Endodermal cell (in vitro differentiated cells): Measurements from ENCODE around the gene ZNF532. TPM values are rescaled to one million over a fixed set of nuclear protein-coding genes. Genes with fewer than 3 reads are reported as not detected.

Experiments used
- DNase-seq: peaks from one replicate; pipeline ENCODE4 v3.0.0-alpha.2; 2017
- H3K27ac ChIP-seq: 2 replicates; pipeline ENCODE4 v1.5.1; 2013; ENCODE audit warnings: mild to moderate bottlenecking, low read depth, low read length, moderate library complexity
- H3K27me3 ChIP-seq: 2 replicates; pipeline ENCODE4 v1.6.1; 2013; ENCODE audit warnings: mild to moderate bottlenecking, low read length, moderate library complexity; ENCODE audit not compliant: insufficient read depth, control insufficient read depth, poor library complexity, severe bottlenecking
- H3K36me3 ChIP-seq: 2 replicates; pipeline ENCODE4 v1.7.0; 2013; ENCODE audit warnings: mild to moderate bottlenecking, low read length, moderate library complexity; ENCODE audit not compliant: control insufficient read depth, insufficient read depth
- H3K4me1 ChIP-seq: one replicate; pipeline ENCODE4 v1.7.0; 2013; ENCODE audit warnings: low read length; ENCODE audit not compliant: control insufficient read depth, insufficient read depth
- H3K4me3 ChIP-seq: 2 replicates; pipeline ENCODE4 v1.5.1; 2013; ENCODE audit warnings: mild to moderate bottlenecking, low read length, moderate library complexity
- H3K9ac ChIP-seq: 2 replicates; pipeline ENCODE4 v1.6.1; 2013; ENCODE audit warnings: mild to moderate bottlenecking, low read length, moderate library complexity; ENCODE audit not compliant: poor library complexity, severe bottlenecking; ENCODE audit errors: extremely low read depth
- H3K9me3 ChIP-seq: 2 replicates; pipeline ENCODE4 v1.6.1; 2013; ENCODE audit warnings: mild to moderate bottlenecking, low read length, moderate library complexity; ENCODE audit not compliant: control insufficient read depth
- H3K27ac Mint-ChIP-seq: 2 replicates; pipeline ENCODE4 v1.8.0; 2020; ENCODE audit warnings: mixed read lengths
- H3K27me3 Mint-ChIP-seq: 2 replicates; pipeline ENCODE4 v1.8.0; 2021; ENCODE audit warnings: mild to moderate bottlenecking, mixed read lengths; ENCODE audit not compliant: insufficient read depth
- H3K36me3 Mint-ChIP-seq: 2 replicates; pipeline ENCODE4 v1.8.0; 2020; ENCODE audit warnings: low read depth, mixed read lengths
- H3K4me1 Mint-ChIP-seq: 2 replicates; pipeline ENCODE4 v1.8.0; 2020; ENCODE audit warnings: mixed read lengths
- H3K4me3 Mint-ChIP-seq: 2 replicates; pipeline ENCODE4 v1.8.0; 2020; ENCODE audit warnings: mild to moderate bottlenecking, moderate library complexity, mixed read lengths
- H3K9me3 Mint-ChIP-seq: 2 replicates; pipeline ENCODE4 v1.8.0; 2020; ENCODE audit warnings: mild to moderate bottlenecking, mixed read lengths
- WGBS, 2 experiments: methylation state at CpG; one replicate each; pipeline versions ENCODE4 v1.1.5 to v1.1.7; 2013; ENCODE audit warnings: missing lambda C conversion rate in 2 of 2, mixed read lengths in 1 of 2; ENCODE audit not compliant: insufficient coverage in 1 of 2, insufficient read length in 1 of 2; 5-methylcytosine and 5-hydroxymethylcytosine counted together
- total RNA-seq, 2 donors: library from RNA; stranded (reverse); fragmentation: NEBNext Ultra II Directional in 1 of 2; extraction: Animal tissue kit (Norgen Biotek cat#: 25700) in 1 of 2; gene quantifications; 2 replicates in 1 of 2; 3 replicates in 1 of 2; pipeline ENCODE4 v1.2.1, GENCODE V29; 2021
- TF ChIP-seq, protein P1 (sequence below): fragments of 200-600 bp; sonication (generic); conservative IDR thresholded peaks from 2 replicates; pipeline ENCODE4 v1.5.0; 2021; ENCODE audit warnings: antibody characterized with exemption, mild to moderate bottlenecking

Gene ZNF532
- total RNA-seq, 2 donors from 2014 or later = 138 to 207 TPM

DNA sequence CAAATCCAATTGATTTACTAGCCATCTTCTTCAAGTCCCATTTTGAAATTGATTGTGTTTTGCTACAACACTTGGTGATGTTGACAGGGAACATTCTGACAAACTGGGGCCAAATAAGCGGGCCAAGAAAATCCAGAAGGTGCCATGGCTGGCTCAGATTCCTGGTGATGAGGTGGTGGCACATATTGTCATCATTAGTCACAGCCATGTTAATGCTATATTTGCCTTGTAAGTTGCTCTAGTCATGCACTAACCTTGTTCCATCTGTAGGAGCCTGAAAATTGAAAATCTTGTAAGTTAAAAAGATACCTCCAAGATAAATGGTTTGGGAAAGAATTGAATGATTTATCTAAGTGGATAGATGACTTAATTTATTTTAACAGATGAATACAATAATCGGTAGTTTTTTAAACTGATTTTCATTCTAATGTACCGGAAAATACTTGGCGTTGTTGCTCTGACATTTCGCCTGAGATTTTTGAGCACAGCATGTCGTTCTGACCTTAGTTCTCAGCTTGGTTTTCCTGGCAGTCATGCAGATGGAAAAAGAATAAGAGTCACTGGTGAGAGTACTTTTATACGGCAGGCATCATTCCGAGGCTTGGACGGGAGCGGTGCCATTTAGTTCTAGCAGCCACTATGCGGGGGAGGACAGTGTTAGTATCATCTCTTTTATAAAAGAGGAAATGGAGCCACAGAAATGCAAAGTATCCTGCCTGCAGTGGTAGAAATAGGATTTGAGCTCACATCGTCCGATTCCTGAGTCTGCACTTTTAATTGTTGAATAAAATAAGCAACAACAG, 133.9 kb downstream of the ZNF532 start:
- Histone ChIP-seq H3K9me3 (peaks cover 15% of the 10 kb centered on the region), H3K4me1 (no peaks in the 10 kb centered on the region), H3K27ac (no peak overlapping the region), H3K36me3 (no peaks in the 10 kb centered on the region), H3K27me3 (no peaks in the 10 kb centered on the region), H3K4me3 (no peak overlapping the region), H3K9ac (no peak overlapping the region)
- peak; percentile 27 for DNase-seq
- Mint-ChIP-seq H3K9me3 (peaks cover 25% of the 10 kb centered on the region), H3K4me1 (peaks cover 13% of the 10 kb centered on the region), H3K27ac (no peak overlapping the region), H3K4me3 (no peak overlapping the region), H3K27me3 (no peaks in the 10 kb centered on the region), H3K36me3 (no peaks in the 10 kb centered on the region)
- 92% methylated on average over 13 of the region's 13 CpGs for WGBS, 2 experiments
- TF ChIP-seq, protein P1, sequence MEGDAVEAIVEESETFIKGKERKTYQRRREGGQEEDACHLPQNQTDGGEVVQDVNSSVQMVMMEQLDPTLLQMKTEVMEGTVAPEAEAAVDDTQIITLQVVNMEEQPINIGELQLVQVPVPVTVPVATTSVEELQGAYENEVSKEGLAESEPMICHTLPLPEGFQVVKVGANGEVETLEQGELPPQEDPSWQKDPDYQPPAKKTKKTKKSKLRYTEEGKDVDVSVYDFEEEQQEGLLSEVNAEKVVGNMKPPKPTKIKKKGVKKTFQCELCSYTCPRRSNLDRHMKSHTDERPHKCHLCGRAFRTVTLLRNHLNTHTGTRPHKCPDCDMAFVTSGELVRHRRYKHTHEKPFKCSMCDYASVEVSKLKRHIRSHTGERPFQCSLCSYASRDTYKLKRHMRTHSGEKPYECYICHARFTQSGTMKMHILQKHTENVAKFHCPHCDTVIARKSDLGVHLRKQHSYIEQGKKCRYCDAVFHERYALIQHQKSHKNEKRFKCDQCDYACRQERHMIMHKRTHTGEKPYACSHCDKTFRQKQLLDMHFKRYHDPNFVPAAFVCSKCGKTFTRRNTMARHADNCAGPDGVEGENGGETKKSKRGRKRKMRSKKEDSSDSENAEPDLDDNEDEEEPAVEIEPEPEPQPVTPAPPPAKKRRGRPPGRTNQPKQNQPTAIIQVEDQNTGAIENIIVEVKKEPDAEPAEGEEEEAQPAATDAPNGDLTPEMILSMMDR = no peak

DNA sequence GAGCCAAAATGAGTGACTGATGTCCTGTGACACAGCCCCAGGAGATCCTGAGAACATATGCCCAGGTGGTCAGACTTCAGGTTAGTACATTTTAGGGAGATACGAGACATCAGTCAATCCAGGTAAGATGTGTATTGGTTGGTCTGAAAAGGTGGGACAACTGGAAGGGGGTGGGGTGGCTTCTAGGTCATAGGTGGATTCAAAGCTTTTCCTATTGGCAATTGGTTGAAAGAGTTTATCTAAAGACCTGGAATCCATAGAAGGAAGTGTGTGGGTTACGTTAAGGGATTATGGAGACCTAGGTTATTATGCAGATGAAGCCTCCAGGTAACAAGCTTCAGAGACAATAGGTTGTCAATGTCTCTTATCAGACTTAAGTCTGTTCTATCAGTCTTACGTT, 136.5 kb downstream of the ZNF532 start:
- H3K4me1 Mint-ChIP-seq = peaks cover 20% of the 10 kb centered on the region
- peaks cover 9% of the 10 kb centered on the region for H3K4me1 ChIP-seq
- WGBS, 2 experiments = 48 to 55% methylated on average over 3 of the region's 3 CpGs

DNA sequence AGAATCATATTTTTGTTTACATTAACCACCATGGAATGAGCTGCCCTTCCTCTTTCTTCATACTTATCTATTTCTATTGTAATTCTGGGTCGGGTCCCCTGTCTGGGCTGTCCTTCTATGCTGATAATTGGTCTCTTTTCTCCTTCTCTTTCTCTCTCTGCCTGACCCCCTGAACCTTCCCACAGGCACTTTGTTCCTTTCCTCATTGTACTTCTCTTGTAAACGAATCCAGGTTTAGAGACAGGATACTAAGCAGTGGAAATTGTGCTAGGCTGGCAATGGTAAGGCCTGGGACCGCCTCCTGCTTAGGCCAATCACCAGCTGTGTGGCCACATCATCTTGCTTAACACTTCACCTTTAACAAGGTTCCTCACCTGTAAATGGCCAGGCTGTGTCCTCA, 137.0 kb downstream of the ZNF532 start:
- Histone ChIP-seq H3K9me3 (peaks cover 26% of the 10 kb centered on the region), H3K27ac (no peak overlapping the region), H3K4me1 (peaks cover 9% of the 10 kb centered on the region), H3K4me3 (peak overlapping the region; percentile 27), H3K36me3 (no peaks in the 10 kb centered on the region), H3K9ac (no peak overlapping the region), H3K27me3 (no peaks in the 10 kb centered on the region)
- H3K27ac Mint-ChIP-seq = peak overlapping the region; percentile 60
- peaks cover 20% of the 10 kb centered on the region for H3K4me1 Mint-ChIP-seq
- H3K36me3 Mint-ChIP-seq = no peaks in the 10 kb centered on the region
- TF ChIP-seq, protein P1 = no peak
- WGBS, 2 experiments = 49 to 82% methylated on average over 2 to 3 of the region's 3 CpGs
- H3K9me3 Mint-ChIP-seq = peaks cover 35% of the 10 kb centered on the region
- H3K4me3 Mint-ChIP-seq = no peak overlapping the region
- H3K27me3 Mint-ChIP-seq = no peaks in the 10 kb centered on the region
- DNase-seq = peak; percentile 47

More for the DNA sequence above, 136.5 kb downstream of the ZNF532 start:
- Histone ChIP-seq H3K27me3 (no peaks in the 10 kb centered on the region), H3K27ac (no peak overlapping the region), H3K9me3 (peaks cover 26% of the 10 kb centered on the region), H3K9ac (no peak overlapping the region), H3K36me3 (no peaks in the 10 kb centered on the region), H3K4me3 (peak overlapping the region; percentile 11)
- TF ChIP-seq, protein P1 = no peak
- peak overlapping the region; percentile 60 for H3K27ac Mint-ChIP-seq
- no peaks in the 10 kb centered on the region for H3K27me3 Mint-ChIP-seq
- peaks cover 29% of the 10 kb centered on the region for H3K9me3 Mint-ChIP-seq
- H3K4me3 Mint-ChIP-seq = no peak overlapping the region
- DNase-seq = peak; percentile 68
- H3K36me3 Mint-ChIP-seq = no peaks in the 10 kb centered on the region
